HG03064 (cell line): ENCODE measurements around the gene TCTA.
"Not testable (repeated sequence)": the region's sequence is repeated elsewhere in the genome, so short reads cannot be mapped to it uniquely, and the experiment has no call there.

Experiments used
- ATAC-seq: cut with Tn5 transposase; IDR thresholded peaks from one replicate; pipeline ENCODE4 v1.9.1; 2021; ENCODE audit warnings: low read depth; ENCODE audit not compliant: unreplicated experiment

TCTA gene

GRCh38 chr3:49411968-49412631, at the start of gene TCTA, which contains the start of gene RHOA:
TSS of gene TCTA (plus strand) at chr3:49412423. CDS start at chr3:49412427, 4 bp downstream.
TSS of gene RHOA (minus strand) at chr3:49411976. CDS start at chr3:49375589, 36,387 bp downstream.
- peak; percentile 65 for ATAC-seq

- no peak for ATAC-seq
These were observed 49.7 kb upstream of the TCTA start for GRCh38 chr3:49362561-49362960.

- no peak for ATAC-seq
These were observed 41.5 kb upstream of the TCTA start for GRCh38 chr3:49370585-49371290.

GRCh38 chr3:49371946-49372345, 40.3 kb upstream of the TCTA start:
- no peak for ATAC-seq

- ATAC-seq = no peak
These were observed 34.7 kb upstream of the TCTA start for GRCh38 chr3:49377483-49377882.

- no peak for ATAC-seq
These were observed 33.9 kb upstream of the TCTA start for GRCh38 chr3:49378249-49378895.

GRCh38 chr3:49383387-49383786, 28.8 kb upstream of the TCTA start:
- ATAC-seq = no peak

GRCh38 chr3:49385617-49386016, 26.6 kb upstream of the TCTA start:
- no peak for ATAC-seq

- no peak for ATAC-seq
These were observed 26.0 kb upstream of the TCTA start for GRCh38 chr3:49386056-49386756.

GRCh38 chr3:49387721-49388120, 24.5 kb upstream of the TCTA start:
- no peak for ATAC-seq

GRCh38 chr3:49388289-49388820, 23.9 kb upstream of the TCTA start:
- no peak for ATAC-seq

GRCh38 chr3:49389297-49389696, 22.9 kb upstream of the TCTA start:
- ATAC-seq = no peak

GRCh38 chr3:49391310-49391709, 20.9 kb upstream of the TCTA start:
- ATAC-seq = not testable (repeated sequence)

- no peak for ATAC-seq
These were observed 14.8 kb upstream of the TCTA start for GRCh38 chr3:49397470-49397869.

- ATAC-seq = no peak
These were observed 12.8 kb upstream of the TCTA start for GRCh38 chr3:49399461-49399860.

GRCh38 chr3:49401766-49402165, 10.5 kb upstream of the TCTA start:
- ATAC-seq = no peak

- no peak for ATAC-seq
These were observed 8.3 kb upstream of the TCTA start for GRCh38 chr3:49403891-49404290.

GRCh38 chr3:49405570-49405969, 6.7 kb upstream of the TCTA start:
- ATAC-seq = not testable (repeated sequence)

GRCh38 chr3:49406571-49407565, 5.4 kb upstream of the TCTA start:
- ATAC-seq = no peak
